Chondrocyte (in vitro differentiated cells): ENCODE measurements around the gene BCL2L14. TPM values are rescaled to one million over a fixed set of nuclear protein-coding genes. Genes with fewer than 3 reads are reported as not detected.
A peak's percentile ranks its signal among the peaks of the same experiment; 100 is the strongest.

ENCODE experiments used
- DNase-seq: peaks from one replicate; pipeline ENCODE4 v3.0.0; 2021; ENCODE audit warnings: mixed read lengths, low spot score
- H3K27ac Mint-ChIP-seq: one replicate; pipeline ENCODE4 v1.8.0; 2021; ENCODE audit warnings: mild to moderate bottlenecking, moderate library complexity, mixed read lengths; ENCODE audit not compliant: unreplicated experiment
- H3K27me3 Mint-ChIP-seq: 2 replicates; pipeline ENCODE4 v1.8.0; 2021; ENCODE audit warnings: low read depth, mixed read lengths
- H3K36me3 Mint-ChIP-seq: 2 replicates; pipeline ENCODE4 v1.8.0; 2021; ENCODE audit warnings: low read depth, mixed read lengths
- H3K4me1 Mint-ChIP-seq: 2 replicates; pipeline ENCODE4 v1.8.0; 2021; ENCODE audit warnings: low read depth, mild to moderate bottlenecking, mixed read lengths
- H3K4me3 Mint-ChIP-seq: one replicate; pipeline ENCODE4 v1.8.0; 2021; ENCODE audit warnings: mild to moderate bottlenecking, moderate library complexity, mixed read lengths; ENCODE audit not compliant: unreplicated experiment
- H3K9me3 Mint-ChIP-seq: 2 replicates; pipeline ENCODE4 v1.8.0; 2021; ENCODE audit warnings: low read depth, mixed read lengths
- CTCF ChIP-seq: fragments of 200-600 bp; sonication (generic); IDR thresholded peaks from 2 replicates; pipeline ENCODE4 v1.5.0; 2021; ENCODE audit warnings: antibody characterized with exemption, mild to moderate bottlenecking, moderate library complexity
- total RNA-seq: library from RNA; stranded (reverse); gene quantifications from 3 replicates; pipeline ENCODE4 v1.2.1, GENCODE V29; 2021

Gene BCL2L14
- total RNA-seq, 1 donor from 2014 or later = not detected

GRCh38 chr12:12025799-12026386 lies 44.8 kb upstream of the BCL2L14 start:
- Mint-ChIP-seq H3K27ac (no peak overlapping the region), H3K4me3 (no peak overlapping the region), H3K27me3 (no peaks in the 10 kb centered on the region), H3K36me3 (peaks cover 5% of the 10 kb centered on the region), H3K9me3 (peaks cover 4% of the 10 kb centered on the region), H3K4me1 (no peaks in the 10 kb centered on the region)
- no peak for DNase-seq
- TF ChIP-seq CTCF = no peak

DNA sequence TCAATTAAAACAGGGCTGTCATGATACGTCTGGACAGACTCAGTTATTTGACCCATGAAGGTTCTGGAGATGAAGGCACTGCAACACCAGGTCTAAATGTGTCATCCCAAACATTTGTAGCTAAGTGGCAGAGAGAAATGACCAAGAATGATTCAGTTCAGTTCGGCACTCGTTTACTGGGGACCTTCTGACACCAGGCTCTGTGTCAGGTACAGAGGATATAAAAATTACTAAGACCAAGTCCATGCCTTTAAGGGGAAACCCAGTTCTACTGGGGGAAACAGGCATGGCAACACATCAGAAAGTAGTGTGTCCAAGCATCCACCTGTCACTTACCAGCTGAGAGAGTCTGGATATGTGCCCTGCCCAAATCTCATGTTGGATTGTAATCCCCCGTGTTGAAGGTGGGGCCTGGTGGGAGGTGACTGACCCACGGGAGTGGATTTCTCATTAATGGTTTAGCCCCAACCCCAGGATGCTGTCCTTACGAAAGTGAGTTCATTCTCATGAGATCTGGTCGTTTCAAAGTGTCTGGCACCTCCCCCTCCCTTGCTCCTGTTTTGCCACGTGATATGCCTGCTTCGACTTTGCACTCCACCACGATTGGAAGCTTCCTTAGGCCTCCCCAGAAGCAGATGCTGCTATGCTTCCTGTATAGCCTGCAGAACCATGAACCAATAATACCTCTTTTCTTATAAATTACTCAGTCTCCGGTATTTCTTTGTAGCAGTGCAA lies 41.9 kb upstream of the BCL2L14 start:
- Mint-ChIP-seq H3K9me3 (peaks cover 4% of the 10 kb centered on the region), H3K36me3 (peaks cover 5% of the 10 kb centered on the region), H3K27me3 (no peaks in the 10 kb centered on the region), H3K27ac (no peak overlapping the region), H3K4me1 (peaks cover 18% of the 10 kb centered on the region), H3K4me3 (no peak overlapping the region)
- no peak for DNase-seq
- no peak for TF ChIP-seq CTCF

- no peak for TF ChIP-seq CTCF
- Mint-ChIP-seq H3K27ac (no peak overlapping the region), H3K9me3 (peaks cover 4% of the 10 kb centered on the region), H3K4me3 (no peak overlapping the region), H3K27me3 (no peaks in the 10 kb centered on the region), H3K4me1 (peaks cover 18% of the 10 kb centered on the region), H3K36me3 (peaks cover 5% of the 10 kb centered on the region)
- DNase-seq = no peak
Observed at GRCh38 chr12:12029653-12030052, 41.1 kb upstream of the BCL2L14 start.

- peaks cover 3% of the 10 kb centered on the region for H3K36me3 Mint-ChIP-seq
- H3K4me1 Mint-ChIP-seq = peaks cover 18% of the 10 kb centered on the region
- no peak overlapping the region for H3K27ac Mint-ChIP-seq
- TF ChIP-seq CTCF = no peak
- no peak for DNase-seq
- H3K9me3 Mint-ChIP-seq = peaks cover 2% of the 10 kb centered on the region
- no peak overlapping the region for H3K4me3 Mint-ChIP-seq
- H3K27me3 Mint-ChIP-seq = no peaks in the 10 kb centered on the region
Observed at GRCh38 chr12:12032260-12032791, 38.4 kb upstream of the BCL2L14 start.

- Mint-ChIP-seq H3K27me3 (no peaks in the 10 kb centered on the region), H3K9me3 (peaks cover 2% of the 10 kb centered on the region), H3K4me1 (peaks cover 18% of the 10 kb centered on the region), H3K4me3 (peak overlapping the region; percentile 65), H3K27ac (peak overlapping the region; percentile 42), H3K36me3 (peaks cover 3% of the 10 kb centered on the region)
- peak; percentile 99 for TF ChIP-seq CTCF
- no peak for DNase-seq
Observed at GRCh38 chr12:12032851-12033797, 37.6 kb upstream of the BCL2L14 start.
